ENCODE results near the gene PTPRD. TPM values are rescaled to one million over a fixed set of nuclear protein-coding genes. Genes with fewer than 3 reads are reported as not detected.

Gene PTPRD
- total and polyA plus RNA-seq, 2 experiments from 2014 or later, result 11.5 to 58.0 TPM

DNA sequence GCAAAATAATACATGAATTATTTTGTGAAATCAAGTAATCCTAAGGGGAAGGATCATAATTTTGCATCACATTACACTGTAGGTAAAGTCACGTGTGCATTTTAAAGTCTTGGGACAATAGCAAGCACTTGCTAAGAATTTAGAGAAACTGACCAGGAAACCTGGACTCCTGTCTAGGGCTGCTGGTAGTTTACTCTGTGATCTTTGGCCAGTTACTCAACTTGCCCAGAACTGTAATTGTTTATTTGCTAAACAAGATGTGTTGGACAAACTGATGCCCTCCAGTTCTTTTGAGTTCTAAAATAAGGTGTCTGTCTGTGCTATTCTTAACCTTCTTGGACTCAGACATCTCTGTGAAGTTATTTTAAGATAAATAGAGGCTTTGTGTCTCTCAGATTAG is 2218.5 kb downstream of the PTPRD start:
- Mint-ChIP-seq H3K27me3 (ENCODE audit: insufficient read depth, low read depth, poor library complexity) (peaks cover 2% of the 10 kb centered on the region), H3K4me1 (peaks cover 18% of the 10 kb centered on the region), H3K4me3 (no peak overlapping the region), H3K27ac (no peak overlapping the region), H3K36me3 (ENCODE audit: low read depth) (no peaks in the 10 kb centered on the region), H3K9me3 (no peaks in the 10 kb centered on the region)
- ATAC-seq (no peak), DNase-seq (ENCODE audit: low spot score) (no peak)
- Histone ChIP-seq H3K9me2 (ENCODE audit: insufficient read depth) (no peaks in the 10 kb centered on the region), H3F3A (replicated peaks; ENCODE audit: low read depth) (no peaks in the 10 kb centered on the region), H3K27me3 (ENCODE audit: insufficient read depth) (no peaks in the 10 kb centered on the region), H2AFZ (no peak overlapping the region), H3K4me3 (no peak overlapping the region), H4K20me1 (replicated peaks; ENCODE audit: insufficient read depth) (no peaks in the 10 kb centered on the region), H3K4me2 (peak overlapping the region; percentile 13; the same call in 1 of the 2 replicates), H3K4me1 (ENCODE audit: insufficient read depth) (peaks cover 19% of the 10 kb centered on the region), H3K79me2 (replicated peaks; ENCODE audit: insufficient read depth) (no peaks in the 10 kb centered on the region), H3K27ac (ENCODE audit: low read depth) (no peak overlapping the region), H3K36me3 (ENCODE audit: insufficient read depth) (no peaks in the 10 kb centered on the region)
- TF ChIP-seq CREB1 (CRISPR knock-in tag; IDR thresholded peaks at IDR 0.05; ENCODE audit: low read depth), result no peak
- TF ChIP-seq ZNF114 (CRISPR knock-in tag; IDR thresholded peaks at IDR 0.05), result no peak
- TF ChIP-seq, protein P1, sequence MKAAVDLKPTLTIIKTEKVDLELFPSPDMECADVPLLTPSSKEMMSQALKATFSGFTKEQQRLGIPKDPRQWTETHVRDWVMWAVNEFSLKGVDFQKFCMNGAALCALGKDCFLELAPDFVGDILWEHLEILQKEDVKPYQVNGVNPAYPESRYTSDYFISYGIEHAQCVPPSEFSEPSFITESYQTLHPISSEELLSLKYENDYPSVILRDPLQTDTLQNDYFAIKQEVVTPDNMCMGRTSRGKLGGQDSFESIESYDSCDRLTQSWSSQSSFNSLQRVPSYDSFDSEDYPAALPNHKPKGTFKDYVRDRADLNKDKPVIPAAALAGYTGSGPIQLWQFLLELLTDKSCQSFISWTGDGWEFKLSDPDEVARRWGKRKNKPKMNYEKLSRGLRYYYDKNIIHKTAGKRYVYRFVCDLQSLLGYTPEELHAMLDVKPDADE (IDR thresholded peaks at IDR 0.05), result no peak

DNA sequence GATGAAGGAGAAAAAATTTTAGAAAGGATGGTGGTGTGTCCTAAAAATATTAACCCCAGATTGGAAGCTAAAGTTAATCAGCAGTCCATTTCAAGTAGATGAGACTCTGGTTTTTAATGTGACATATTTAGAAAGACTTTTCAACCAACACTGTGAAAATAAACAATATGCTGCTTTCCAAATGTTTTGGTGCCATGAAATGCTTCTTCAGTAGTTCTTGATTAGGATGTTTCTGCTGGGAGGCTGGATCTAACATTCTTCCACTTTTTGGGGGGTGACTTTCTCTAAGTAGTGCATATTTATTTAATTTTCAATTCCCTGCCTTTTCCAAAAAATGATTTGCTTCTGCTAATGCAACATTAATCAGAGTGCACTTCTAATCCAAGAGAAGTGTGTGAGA is 2219.9 kb downstream of the PTPRD start:
- peaks cover 19% of the 10 kb centered on the region for H3K4me1 ChIP-seq (ENCODE audit: insufficient read depth)
- Mint-ChIP-seq H3K9me3 (no peaks in the 10 kb centered on the region), H3K4me3 (no peak overlapping the region), H3K27me3 (ENCODE audit: insufficient read depth, low read depth, poor library complexity) (peaks cover 2% of the 10 kb centered on the region), H3K27ac (no peak overlapping the region), H3K4me1 (peaks cover 18% of the 10 kb centered on the region), H3K36me3 (ENCODE audit: low read depth) (no peaks in the 10 kb centered on the region)
- H2AFZ ChIP-seq, result no peak overlapping the region
- H3F3A ChIP-seq (replicated peaks; ENCODE audit: low read depth), result no peaks in the 10 kb centered on the region
- H3K27me3 ChIP-seq (ENCODE audit: insufficient read depth), result no peaks in the 10 kb centered on the region
- no peaks in the 10 kb centered on the region for H4K20me1 ChIP-seq (replicated peaks; ENCODE audit: insufficient read depth)
- H3K79me2 ChIP-seq (replicated peaks; ENCODE audit: insufficient read depth), result no peaks in the 10 kb centered on the region
- DNase-seq (ENCODE audit: low spot score) (no peak), ATAC-seq (no peak)
- no peak overlapping the region for H3K4me2 ChIP-seq
- TF ChIP-seq EZH2phosphoT487 (IDR thresholded peaks at IDR 0.05; ENCODE audit: unreplicated experiment), result no peak
- TF ChIP-seq POLR2AphosphoS5 (IDR thresholded peaks at IDR 0.05; ENCODE audit: low read depth), result no peak
- no peak for TF ChIP-seq CREB1 (CRISPR knock-in tag; IDR thresholded peaks at IDR 0.05; ENCODE audit: low read depth)
- TF ChIP-seq, protein P2, sequence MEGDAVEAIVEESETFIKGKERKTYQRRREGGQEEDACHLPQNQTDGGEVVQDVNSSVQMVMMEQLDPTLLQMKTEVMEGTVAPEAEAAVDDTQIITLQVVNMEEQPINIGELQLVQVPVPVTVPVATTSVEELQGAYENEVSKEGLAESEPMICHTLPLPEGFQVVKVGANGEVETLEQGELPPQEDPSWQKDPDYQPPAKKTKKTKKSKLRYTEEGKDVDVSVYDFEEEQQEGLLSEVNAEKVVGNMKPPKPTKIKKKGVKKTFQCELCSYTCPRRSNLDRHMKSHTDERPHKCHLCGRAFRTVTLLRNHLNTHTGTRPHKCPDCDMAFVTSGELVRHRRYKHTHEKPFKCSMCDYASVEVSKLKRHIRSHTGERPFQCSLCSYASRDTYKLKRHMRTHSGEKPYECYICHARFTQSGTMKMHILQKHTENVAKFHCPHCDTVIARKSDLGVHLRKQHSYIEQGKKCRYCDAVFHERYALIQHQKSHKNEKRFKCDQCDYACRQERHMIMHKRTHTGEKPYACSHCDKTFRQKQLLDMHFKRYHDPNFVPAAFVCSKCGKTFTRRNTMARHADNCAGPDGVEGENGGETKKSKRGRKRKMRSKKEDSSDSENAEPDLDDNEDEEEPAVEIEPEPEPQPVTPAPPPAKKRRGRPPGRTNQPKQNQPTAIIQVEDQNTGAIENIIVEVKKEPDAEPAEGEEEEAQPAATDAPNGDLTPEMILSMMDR (conservative IDR thresholded peaks at IDR 0.05; ENCODE audit: low read depth in 2 of 2), result no peak
- TF ChIP-seq STAT1 (IDR thresholded peaks at IDR 0.05; ENCODE audit: unreplicated experiment), result no peak
- no peak for TF ChIP-seq JUNB (IDR thresholded peaks at IDR 0.05; ENCODE audit: unreplicated experiment)
- TF ChIP-seq, protein P3, sequence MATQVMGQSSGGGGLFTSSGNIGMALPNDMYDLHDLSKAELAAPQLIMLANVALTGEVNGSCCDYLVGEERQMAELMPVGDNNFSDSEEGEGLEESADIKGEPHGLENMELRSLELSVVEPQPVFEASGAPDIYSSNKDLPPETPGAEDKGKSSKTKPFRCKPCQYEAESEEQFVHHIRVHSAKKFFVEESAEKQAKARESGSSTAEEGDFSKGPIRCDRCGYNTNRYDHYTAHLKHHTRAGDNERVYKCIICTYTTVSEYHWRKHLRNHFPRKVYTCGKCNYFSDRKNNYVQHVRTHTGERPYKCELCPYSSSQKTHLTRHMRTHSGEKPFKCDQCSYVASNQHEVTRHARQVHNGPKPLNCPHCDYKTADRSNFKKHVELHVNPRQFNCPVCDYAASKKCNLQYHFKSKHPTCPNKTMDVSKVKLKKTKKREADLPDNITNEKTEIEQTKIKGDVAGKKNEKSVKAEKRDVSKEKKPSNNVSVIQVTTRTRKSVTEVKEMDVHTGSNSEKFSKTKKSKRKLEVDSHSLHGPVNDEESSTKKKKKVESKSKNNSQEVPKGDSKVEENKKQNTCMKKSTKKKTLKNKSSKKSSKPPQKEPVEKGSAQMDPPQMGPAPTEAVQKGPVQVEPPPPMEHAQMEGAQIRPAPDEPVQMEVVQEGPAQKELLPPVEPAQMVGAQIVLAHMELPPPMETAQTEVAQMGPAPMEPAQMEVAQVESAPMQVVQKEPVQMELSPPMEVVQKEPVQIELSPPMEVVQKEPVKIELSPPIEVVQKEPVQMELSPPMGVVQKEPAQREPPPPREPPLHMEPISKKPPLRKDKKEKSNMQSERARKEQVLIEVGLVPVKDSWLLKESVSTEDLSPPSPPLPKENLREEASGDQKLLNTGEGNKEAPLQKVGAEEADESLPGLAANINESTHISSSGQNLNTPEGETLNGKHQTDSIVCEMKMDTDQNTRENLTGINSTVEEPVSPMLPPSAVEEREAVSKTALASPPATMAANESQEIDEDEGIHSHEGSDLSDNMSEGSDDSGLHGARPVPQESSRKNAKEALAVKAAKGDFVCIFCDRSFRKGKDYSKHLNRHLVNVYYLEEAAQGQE (IDR thresholded peaks at IDR 0.05; ENCODE audit: unreplicated experiment), result no peak
- no peak for TF ChIP-seq NANOG (IDR thresholded peaks at IDR 0.05; ENCODE audit: borderline replicate concordance)
- TF ChIP-seq, protein P1 (IDR thresholded peaks at IDR 0.05), result no peak
- no peak overlapping the region for H3K4me3 ChIP-seq
- H3K9me2 ChIP-seq (ENCODE audit: insufficient read depth), result no peaks in the 10 kb centered on the region
- H3K36me3 ChIP-seq (ENCODE audit: insufficient read depth), result no peaks in the 10 kb centered on the region
- H3K27ac ChIP-seq (ENCODE audit: low read depth), result no peak overlapping the region
